Tibial nerve (tissue), 4 donors: ENCODE data around the gene TEAD2. TPM values are rescaled to one million over a fixed set of nuclear protein-coding genes. Genes with fewer than 3 reads are reported as not detected.
"Not testable (repeated sequence)": the region's sequence is repeated elsewhere in the genome, so short reads cannot be mapped to it uniquely, and the experiment has no call there.

Source experiments
- DNase-seq, 2 donors: peaks; one replicate each; pipeline ENCODE4 v3.0.0-alpha.2; 2019; ENCODE audit warnings: low spot score in 2 of 2
- H3K27ac ChIP-seq, 4 donors: fragments of 200-600 bp; sonication (generic) in 3 of 4; one replicate each; pipeline ENCODE4 v1.5.1; 2017 to 2019; ENCODE audit warnings: mild to moderate bottlenecking in 1 of 4
- H3K27me3 ChIP-seq, 2 donors: fragments of 200-600 bp; sonication (generic) in 1 of 2; one replicate each; pipeline versions ENCODE4 v1.5.1 to v1.6.0; 2017 to 2019
- H3K36me3 ChIP-seq, 3 donors: fragments of 200-600 bp; sonication (generic); one replicate each; pipeline ENCODE4 v1.5.1; 2018 to 2019
- H3K4me1 ChIP-seq, 4 donors: fragments of 200-600 bp; sonication (generic) in 3 of 4; one replicate each; pipeline ENCODE4 v1.5.1; 2017 to 2019
- H3K4me3 ChIP-seq, 4 donors: fragments of 200-600 bp; sonication (generic) in 3 of 4; one replicate each; pipeline ENCODE4 v1.5.1; 2017 to 2019; ENCODE audit warnings: mild to moderate bottlenecking in 1 of 4, moderate library complexity in 1 of 4
- H3K9me3 ChIP-seq, 4 donors: fragments of 200-600 bp; sonication (generic) in 3 of 4; one replicate each; pipeline ENCODE4 v1.5.1; 2017 to 2019
- EP300 ChIP-seq, 2 donors: sonication (generic); formaldehyde crosslinking; IDR thresholded peaks; one replicate each; pipeline ENCODE4 v1.6.1; 2017; ENCODE audit warnings: antibody characterized with exemption in 2 of 2, mild to moderate bottlenecking in 1 of 2
- POLR2A ChIP-seq, 2 donors: fragments of 450-650 bp; IDR thresholded peaks; one replicate each; pipeline ENCODE4 v1.6.1; 2017; ENCODE audit warnings: antibody characterized with exemption in 2 of 2, mild to moderate bottlenecking in 2 of 2, moderate library complexity in 2 of 2
- WGBS, 2 donors: methylation state at CpG; one replicate each; pipeline ENCODE4 v1.1.5; 2018; 5-methylcytosine and 5-hydroxymethylcytosine counted together
- total RNA-seq, 4 donors: library from RNA; depleted of rRNA; stranded (reverse); fragments of >200 nt; gene quantifications; one replicate each; pipeline ENCODE4 v1.1.0, GENCODE V29; 2016
- TF ChIP-seq, protein P1 (sequence below), 5 experiments: fragments of 200-600 bp in 3 of 5; fragments of 450-650 bp in 2 of 5; sonication (generic) in 3 of 5; IDR thresholded peaks; one replicate each; pipeline ENCODE4 v1.5.1; 2016 to 2019; ENCODE audit warnings: antibody characterized with exemption in 5 of 5, mild to moderate bottlenecking in 3 of 5, moderate library complexity in 2 of 5

The TEAD2 gene
- total RNA-seq, 4 donors from 2014 or later = 17.8 to 39.0 (median 21.4) TPM

GRCh38 chr19:49335071-49335783, 27.0 kb downstream of the TEAD2 start, which contains the start of gene CD37:
Gene CD37 (plus strand): TSS chr19:49335406. CDS start chr19:49335541, 135 bp downstream.
- Histone ChIP-seq H3K9me3 (no peaks in the 10 kb centered on the region), H3K27me3 (peaks cover 0 to 17% of the 10 kb centered on the region in 2 donors), H3K4me3 (peak within 1 kb of the TSS in 2 of 4 donors; percentile 41 to 52), H3K27ac (peak within 1 kb of the TSS in 2 of 4 donors; percentile 6 to 81), H3K36me3 (peaks cover 0 to 10% (median 0%) of the 10 kb centered on the region in 3 donors), H3K4me1 (peaks cover 0 to 30% (median 5%) of the 10 kb centered on the region in 4 donors)
- TF ChIP-seq, protein P1, sequence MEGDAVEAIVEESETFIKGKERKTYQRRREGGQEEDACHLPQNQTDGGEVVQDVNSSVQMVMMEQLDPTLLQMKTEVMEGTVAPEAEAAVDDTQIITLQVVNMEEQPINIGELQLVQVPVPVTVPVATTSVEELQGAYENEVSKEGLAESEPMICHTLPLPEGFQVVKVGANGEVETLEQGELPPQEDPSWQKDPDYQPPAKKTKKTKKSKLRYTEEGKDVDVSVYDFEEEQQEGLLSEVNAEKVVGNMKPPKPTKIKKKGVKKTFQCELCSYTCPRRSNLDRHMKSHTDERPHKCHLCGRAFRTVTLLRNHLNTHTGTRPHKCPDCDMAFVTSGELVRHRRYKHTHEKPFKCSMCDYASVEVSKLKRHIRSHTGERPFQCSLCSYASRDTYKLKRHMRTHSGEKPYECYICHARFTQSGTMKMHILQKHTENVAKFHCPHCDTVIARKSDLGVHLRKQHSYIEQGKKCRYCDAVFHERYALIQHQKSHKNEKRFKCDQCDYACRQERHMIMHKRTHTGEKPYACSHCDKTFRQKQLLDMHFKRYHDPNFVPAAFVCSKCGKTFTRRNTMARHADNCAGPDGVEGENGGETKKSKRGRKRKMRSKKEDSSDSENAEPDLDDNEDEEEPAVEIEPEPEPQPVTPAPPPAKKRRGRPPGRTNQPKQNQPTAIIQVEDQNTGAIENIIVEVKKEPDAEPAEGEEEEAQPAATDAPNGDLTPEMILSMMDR (IDR thresholded peaks at IDR 0.05) = no peak
- peak in 1 of 2 donors; percentile 11 for TF ChIP-seq POLR2A (IDR thresholded peaks at IDR 0.05)
- 57 to 66% methylated on average over 13 of the region's 13 CpGs for WGBS, 2 donors
- DNase-seq = no peak

DNA sequence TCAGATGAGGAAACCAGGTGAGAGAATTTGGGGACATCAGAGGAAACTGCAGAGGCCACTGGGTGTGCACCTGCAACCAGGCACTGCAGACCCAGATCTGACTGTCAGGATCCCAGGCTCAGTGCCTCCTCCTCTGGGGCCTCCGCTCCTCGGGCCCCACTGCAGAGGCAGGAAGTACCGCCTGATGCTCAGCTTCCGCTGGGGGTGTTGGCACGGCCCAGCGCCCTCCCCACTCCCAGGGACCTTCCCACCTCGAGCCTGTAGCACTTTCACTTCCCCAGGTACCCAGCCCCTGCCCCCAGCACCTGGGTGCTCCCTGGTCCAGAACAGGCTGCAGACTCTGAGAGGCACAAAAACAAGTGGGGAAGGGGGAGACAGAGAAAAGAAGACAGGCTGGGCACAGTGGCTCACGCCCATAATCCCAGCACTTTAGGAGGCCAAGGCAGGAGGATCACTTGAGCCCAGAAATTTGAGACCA, 28.4 kb downstream of the TEAD2 start:
- WGBS, 2 donors = 65 to 67% methylated on average over 1 to 6 of the region's 8 CpGs
- Histone ChIP-seq H3K9me3 (no peaks in the 10 kb centered on the region), H3K27ac (peak overlapping the region in 1 of 4 donors; percentile 81), H3K36me3 (peaks cover 0 to 10% (median 0%) of the 10 kb centered on the region in 3 donors), H3K4me3 (no peak overlapping the region), H3K4me1 (peaks cover 0 to 16% (median 0%) of the 10 kb centered on the region in 4 donors), H3K27me3 (peaks cover 0 to 12% of the 10 kb centered on the region in 2 donors)
- TF ChIP-seq EP300 (IDR thresholded peaks at IDR 0.05) = no peak
- TF ChIP-seq, protein P1 (IDR thresholded peaks at IDR 0.05) = no peak
- TF ChIP-seq POLR2A (IDR thresholded peaks at IDR 0.05) = no peak
- no peak for DNase-seq

DNA sequence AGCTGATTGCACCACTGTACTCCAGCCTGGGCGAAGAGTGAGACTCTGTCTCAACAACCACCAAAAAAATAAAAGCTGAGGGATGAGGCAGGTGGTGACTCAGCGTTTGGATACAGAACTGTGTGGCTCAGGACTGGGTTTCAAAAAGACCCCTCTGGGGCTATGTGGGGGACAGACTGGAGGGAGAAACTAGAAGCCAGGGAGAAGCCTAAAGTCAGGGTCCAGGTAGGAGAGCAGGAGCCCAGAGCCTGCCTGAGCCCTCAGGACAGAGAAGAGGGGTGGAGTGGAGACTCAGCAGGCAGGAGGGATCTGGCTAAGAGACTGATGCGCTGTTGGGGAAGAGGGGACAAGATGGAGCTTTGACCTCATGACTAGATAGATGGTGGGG, 28.8 kb downstream of the TEAD2 start:
- no peak for DNase-seq
- TF ChIP-seq, protein P1 (IDR thresholded peaks at IDR 0.05) = no peak
- no peak for TF ChIP-seq POLR2A (IDR thresholded peaks at IDR 0.05)
- Histone ChIP-seq H3K27me3 (peaks cover 0 to 7% of the 10 kb centered on the region in 2 donors), H3K4me3 (no peak overlapping the region), H3K9me3 (no peaks in the 10 kb centered on the region), H3K4me1 (peaks cover 0 to 11% (median 0%) of the 10 kb centered on the region in 4 donors), H3K36me3 (peaks cover 0 to 10% (median 0%) of the 10 kb centered on the region in 3 donors), H3K27ac (peak overlapping the region in 1 of 4 donors; percentile 47)
- WGBS, 2 donors = 73 to 82% methylated on average over 3 of the region's 3 CpGs

- not testable (repeated sequence) for DNase-seq, H3K27me3 ChIP-seq, H3K4me3 ChIP-seq, H3K9me3 ChIP-seq, H3K27ac ChIP-seq, H3K36me3 ChIP-seq, H3K4me1 ChIP-seq
- 92% methylated on average over 13 of the region's 13 CpGs for WGBS, 2 donors
These were observed 29.4 kb downstream of the TEAD2 start for GRCh38 chr19:49332691-49333417.

GRCh38 chr19:49331616-49332055, 30.6 kb downstream of the TEAD2 start:
- Histone ChIP-seq H3K4me3 (no peak overlapping the region), H3K4me1 (peaks cover 0 to 4% (median 1%) of the 10 kb centered on the region in 4 donors), H3K9me3 (no peaks in the 10 kb centered on the region), H3K36me3 (peaks cover 0 to 10% (median 0%) of the 10 kb centered on the region in 3 donors), H3K27ac (no peak overlapping the region), H3K27me3 (no peaks in the 10 kb centered on the region)
- 43 to 70% methylated on average over 2 of the region's 2 CpGs for WGBS, 2 donors
- no peak for DNase-seq
- no peak for TF ChIP-seq POLR2A (IDR thresholded peaks at IDR 0.05)

- H3K9me3 ChIP-seq, DNase-seq, H3K27ac ChIP-seq, H3K36me3 ChIP-seq, H3K27me3 ChIP-seq, H3K4me1 ChIP-seq, H3K4me3 ChIP-seq: not testable (repeated sequence)
- WGBS, 2 donors = 94 to 96% methylated on average over 4 of the region's 4 CpGs
These were observed 31.0 kb downstream of the TEAD2 start for GRCh38 chr19:49331187-49331586.
